ENCODE measurements around the gene CYFIP1.
A peak's percentile ranks its signal among the peaks of the same experiment; 100 is the strongest.
"Not testable (repeated sequence)": the region's sequence is repeated elsewhere in the genome, so short reads cannot be mapped to it uniquely, and the experiment has no call there.

The CYFIP1 gene

GRCh38 chr15:22980189-22981050 is at the start of gene CYFIP1:
CYFIP1 (minus strand) TSS chr15:22980368; CDS start chr15:22947285, 33,083 bp downstream.
- Mint-ChIP-seq H3K27ac (no peak within 1 kb of the TSS), H3K27me3 (ENCODE audit: low read depth) (peaks cover 10% of the 10 kb centered on the region), H3K36me3 (ENCODE audit: low read depth) (no peaks in the 10 kb centered on the region), H3K9me3 (no peaks in the 10 kb centered on the region), H3K4me3 (peak within 1 kb of the TSS; percentile 91), H3K4me1 (ENCODE audit: low read depth) (peaks cover 8% of the 10 kb centered on the region)

GRCh38 chr15:23026218-23026617 is 46.0 kb upstream of the CYFIP1 start:
- Mint-ChIP-seq H3K4me1 (ENCODE audit: low read depth) (no peaks in the 10 kb centered on the region), H3K27ac (no peak overlapping the region), H3K27me3 (ENCODE audit: low read depth) (no peaks in the 10 kb centered on the region), H3K36me3 (ENCODE audit: low read depth) (peaks cover 19% of the 10 kb centered on the region), H3K9me3 (no peaks in the 10 kb centered on the region), H3K4me3 (no peak overlapping the region)

- H3K27ac Mint-ChIP-seq: no peak overlapping the region
- H3K4me3 Mint-ChIP-seq: no peak overlapping the region
- H3K4me1 Mint-ChIP-seq (ENCODE audit: low read depth): no peaks in the 10 kb centered on the region
- no peaks in the 10 kb centered on the region for H3K27me3 Mint-ChIP-seq (ENCODE audit: low read depth)
- H3K9me3 Mint-ChIP-seq: no peaks in the 10 kb centered on the region
- H3K36me3 Mint-ChIP-seq (ENCODE audit: low read depth): peaks cover 18% of the 10 kb centered on the region
Observed at GRCh38 chr15:23022156-23022555, 42.0 kb upstream of the CYFIP1 start.

GRCh38 chr15:23014394-23015000 is 34.3 kb upstream of the CYFIP1 start:
- no peak overlapping the region for H3K27ac Mint-ChIP-seq
- peaks cover 19% of the 10 kb centered on the region for H3K36me3 Mint-ChIP-seq (ENCODE audit: low read depth)
- no peak overlapping the region for H3K4me3 Mint-ChIP-seq
- no peaks in the 10 kb centered on the region for H3K9me3 Mint-ChIP-seq
- H3K4me1 Mint-ChIP-seq (ENCODE audit: low read depth): peaks cover 2% of the 10 kb centered on the region
- H3K27me3 Mint-ChIP-seq (ENCODE audit: low read depth): no peaks in the 10 kb centered on the region

- peaks cover 20% of the 10 kb centered on the region for H3K36me3 Mint-ChIP-seq (ENCODE audit: low read depth)
- H3K27me3 Mint-ChIP-seq (ENCODE audit: low read depth): no peaks in the 10 kb centered on the region
- H3K27ac Mint-ChIP-seq: no peak overlapping the region
- H3K4me3 Mint-ChIP-seq: no peak overlapping the region
- H3K4me1 Mint-ChIP-seq (ENCODE audit: low read depth): peaks cover 2% of the 10 kb centered on the region
- H3K9me3 Mint-ChIP-seq: no peaks in the 10 kb centered on the region
Observed at GRCh38 chr15:23013681-23014080, 33.5 kb upstream of the CYFIP1 start.

GRCh38 chr15:23012616-23013015 is 32.4 kb upstream of the CYFIP1 start:
- not testable (repeated sequence) for H3K4me1 Mint-ChIP-seq (ENCODE audit: low read depth); H3K27me3 Mint-ChIP-seq (ENCODE audit: low read depth); H3K4me3 Mint-ChIP-seq; H3K27ac Mint-ChIP-seq; H3K9me3 Mint-ChIP-seq
- peaks cover 20% of the 10 kb centered on the region for H3K36me3 Mint-ChIP-seq (ENCODE audit: low read depth)

GRCh38 chr15:23003736-23004135 is 23.6 kb upstream of the CYFIP1 start:
- H3K4me3 Mint-ChIP-seq: no peak overlapping the region
- H3K9me3 Mint-ChIP-seq: no peaks in the 10 kb centered on the region
- peaks cover 27% of the 10 kb centered on the region for H3K36me3 Mint-ChIP-seq (ENCODE audit: low read depth)
- H3K27me3 Mint-ChIP-seq (ENCODE audit: low read depth): no peaks in the 10 kb centered on the region
- H3K27ac Mint-ChIP-seq: no peak overlapping the region
- no peaks in the 10 kb centered on the region for H3K4me1 Mint-ChIP-seq (ENCODE audit: low read depth)

- Mint-ChIP-seq H3K27me3 (ENCODE audit: low read depth) (no peaks in the 10 kb centered on the region), H3K9me3 (no peaks in the 10 kb centered on the region), H3K4me3 (no peak overlapping the region), H3K27ac (no peak overlapping the region), H3K36me3 (ENCODE audit: low read depth) (peaks cover 28% of the 10 kb centered on the region), H3K4me1 (ENCODE audit: low read depth) (no peaks in the 10 kb centered on the region)
Observed at GRCh38 chr15:23002920-23003319, 22.8 kb upstream of the CYFIP1 start.

- Mint-ChIP-seq H3K27me3 (ENCODE audit: low read depth) (no peaks in the 10 kb centered on the region), H3K36me3 (ENCODE audit: low read depth) (peaks cover 13% of the 10 kb centered on the region), H3K4me1 (ENCODE audit: low read depth) (no peaks in the 10 kb centered on the region), H3K27ac (no peak overlapping the region), H3K4me3 (no peak overlapping the region), H3K9me3 (no peaks in the 10 kb centered on the region)
Observed at GRCh38 chr15:22995795-22996194, 15.6 kb upstream of the CYFIP1 start.

- no peak overlapping the region for H3K27ac Mint-ChIP-seq
- H3K4me1 Mint-ChIP-seq (ENCODE audit: low read depth): no peaks in the 10 kb centered on the region
- no peaks in the 10 kb centered on the region for H3K27me3 Mint-ChIP-seq (ENCODE audit: low read depth)
- H3K36me3 Mint-ChIP-seq (ENCODE audit: low read depth): peaks cover 2% of the 10 kb centered on the region
- no peaks in the 10 kb centered on the region for H3K9me3 Mint-ChIP-seq
- H3K4me3 Mint-ChIP-seq: no peak overlapping the region
Observed at GRCh38 chr15:22992024-22992326, 11.8 kb upstream of the CYFIP1 start.

GRCh38 chr15:22989576-22990477 is 9.7 kb upstream of the CYFIP1 start:
- Mint-ChIP-seq H3K9me3 (no peaks in the 10 kb centered on the region), H3K36me3 (ENCODE audit: low read depth) (no peaks in the 10 kb centered on the region), H3K4me3 (no peak overlapping the region), H3K27ac (no peak overlapping the region), H3K27me3 (ENCODE audit: low read depth) (no peaks in the 10 kb centered on the region), H3K4me1 (ENCODE audit: low read depth) (no peaks in the 10 kb centered on the region)

GRCh38 chr15:22988811-22989210 is 8.6 kb upstream of the CYFIP1 start:
- Mint-ChIP-seq H3K4me1 (ENCODE audit: low read depth) (no peaks in the 10 kb centered on the region), H3K36me3 (ENCODE audit: low read depth) (no peaks in the 10 kb centered on the region), H3K9me3 (no peaks in the 10 kb centered on the region), H3K27me3 (ENCODE audit: low read depth) (no peaks in the 10 kb centered on the region), H3K4me3 (no peak overlapping the region), H3K27ac (no peak overlapping the region)

- not testable (repeated sequence) for H3K27me3 Mint-ChIP-seq (ENCODE audit: low read depth); H3K36me3 Mint-ChIP-seq (ENCODE audit: low read depth); H3K27ac Mint-ChIP-seq; H3K9me3 Mint-ChIP-seq; H3K4me1 Mint-ChIP-seq (ENCODE audit: low read depth); H3K4me3 Mint-ChIP-seq
Observed at GRCh38 chr15:22981931-22982330, 1.8 kb upstream of the CYFIP1 start.

GRCh38 chr15:22981051-22981840 is 1.1 kb upstream of the CYFIP1 start:
- no peak overlapping the region for H3K27ac Mint-ChIP-seq
- no peaks in the 10 kb centered on the region for H3K36me3 Mint-ChIP-seq (ENCODE audit: low read depth)
- H3K4me3 Mint-ChIP-seq: peak overlapping the region; percentile 72
- H3K9me3 Mint-ChIP-seq: no peaks in the 10 kb centered on the region
- peaks cover 8% of the 10 kb centered on the region for H3K4me1 Mint-ChIP-seq (ENCODE audit: low read depth)
- H3K27me3 Mint-ChIP-seq (ENCODE audit: low read depth): peaks cover 10% of the 10 kb centered on the region
